SKM-1 treated with dmso at 0.1 percent for 144 hours (cell line): ENCODE data around the gene B3GNT3.

Source experiments
- DNase-seq: peaks from one replicate; lab custom pipeline; 2025; ENCODE audit not compliant: unreplicated experiment; lab: John Stamatoyannopoulos, UW

Gene B3GNT3

GRCh38 chr19:17859533-17860330, 64.8 kb downstream of the B3GNT3 start, which contains the start of gene RPL18A:
RPL18A (plus strand) TSS chr19:17859910; CDS start chr19:17859957, 47 bp downstream.
- DNase-seq, result peak; percentile 99

- DNase-seq, result no peak
These were observed 65.5 kb downstream of the B3GNT3 start for GRCh38 chr19:17860331-17860992.

GRCh38 chr19:17860993-17861360, 66.0 kb downstream of the B3GNT3 start:
- no peak for DNase-seq

GRCh38 chr19:17861542-17862402, 66.8 kb downstream of the B3GNT3 start:
- DNase-seq, result no peak

- DNase-seq, result no peak
These were observed 68.0 kb downstream of the B3GNT3 start for GRCh38 chr19:17862711-17863519.
